ENCODE data around the gene HELZ2. TPM values are rescaled to one million over a fixed set of nuclear protein-coding genes. Genes with fewer than 3 reads are reported as not detected.

The HELZ2 gene
- total and polyA plus RNA-seq, 10 of the 15 experiments (the other 5 are each of a cell fraction or from before 2014, with no cell fraction given) = 0.05 to 33.3 (median 6.2) TPM

- Histone ChIP-seq H4K20me1 (ENCODE audit: control insufficient read depth, insufficient read depth) (no peaks in the 10 kb centered on the region), H3K9ac (ENCODE audit: control insufficient read depth, insufficient read depth, low read length) (no peak overlapping the region), H3K36me3 (ENCODE audit: control insufficient read depth in 2 of 2, insufficient read depth in 2 of 2, low read length in 1 of 2) (no peaks in the 10 kb centered on the region), H3K27ac (ENCODE audit: control insufficient read depth, insufficient read depth) (no peak overlapping the region), H3K79me2 (ENCODE audit: control insufficient read depth, insufficient read depth, low read length) (no peaks in the 10 kb centered on the region), H3K4me2 (ENCODE audit: control insufficient read depth, insufficient read depth) (no peak overlapping the region), H2AFZ (ENCODE audit: control insufficient read depth, low read depth, low read length) (no peak overlapping the region), H3K4me1 (ENCODE audit: control insufficient read depth, insufficient read depth, low read length) (peaks cover 12% of the 10 kb centered on the region; the same call in 1 of the 2 replicates), H3K4me3 (no peak overlapping the region), H3K9me3 (replicated peaks; ENCODE audit: control insufficient read depth, insufficient read depth, low read length) (no peaks in the 10 kb centered on the region), H3K27me3 (replicated peaks in 1 of 2; ENCODE audit: control insufficient read depth in 2 of 2, insufficient read depth in 2 of 2, low read length in 1 of 2) (no peaks in the 10 kb centered on the region; a peak in 1 of 4 replicates)
- WGBS (ENCODE audit: insufficient coverage, insufficient replicate concordance, low lambda C conversion rate, missing lambda C conversion rate) = 61% methylated on average over 20 of the region's 20 CpGs
- SMC1A ChIA-PET (ENCODE audit: uncharacterized antibody, unreplicated experiment) = no interaction called here
- FAIRE-seq (no peak), DNase-seq (ENCODE audit: low read depth, low spot score) (no peak), ATAC-seq (no peak)
- intact Hi-C loops (cut with micrococcal nuclease; ENCODE audit: unreplicated experiment) = no loop called here
- BruUV-seq (replicated peaks) = no TSS peak
- in situ Hi-C loops (cut with MboI) = no loop called here
- RAD21 ChIA-PET (ENCODE audit: unreplicated experiment) = interaction anchor here (0.9 kb wide), 1 partner anchor 27 kb away, joined by 3 read pairs; no protein-coding TSS in a partner anchor
- POLR2A ChIA-PET = no interaction called here
- CTCF ChIA-PET = no interaction called here
- TF ChIP-seq MEF2A (IDR thresholded peaks at IDR 0.05; ENCODE audit: insufficient read depth, low read depth, low read length) = no peak
- TF ChIP-seq ZNF217 (IDR thresholded peaks at IDR 0.05) = no peak
- TF ChIP-seq ZBTB11 (CRISPR knock-in tag; IDR thresholded peaks at IDR 0.05) = no peak
- TF ChIP-seq ZNF622 (IDR thresholded peaks at IDR 0.05) = no peak
- no peak for TF ChIP-seq KAT2A (conservative IDR thresholded peaks at IDR 0.05; ENCODE audit: control insufficient read depth, low read depth, low read length)
- TF ChIP-seq, protein P1, sequence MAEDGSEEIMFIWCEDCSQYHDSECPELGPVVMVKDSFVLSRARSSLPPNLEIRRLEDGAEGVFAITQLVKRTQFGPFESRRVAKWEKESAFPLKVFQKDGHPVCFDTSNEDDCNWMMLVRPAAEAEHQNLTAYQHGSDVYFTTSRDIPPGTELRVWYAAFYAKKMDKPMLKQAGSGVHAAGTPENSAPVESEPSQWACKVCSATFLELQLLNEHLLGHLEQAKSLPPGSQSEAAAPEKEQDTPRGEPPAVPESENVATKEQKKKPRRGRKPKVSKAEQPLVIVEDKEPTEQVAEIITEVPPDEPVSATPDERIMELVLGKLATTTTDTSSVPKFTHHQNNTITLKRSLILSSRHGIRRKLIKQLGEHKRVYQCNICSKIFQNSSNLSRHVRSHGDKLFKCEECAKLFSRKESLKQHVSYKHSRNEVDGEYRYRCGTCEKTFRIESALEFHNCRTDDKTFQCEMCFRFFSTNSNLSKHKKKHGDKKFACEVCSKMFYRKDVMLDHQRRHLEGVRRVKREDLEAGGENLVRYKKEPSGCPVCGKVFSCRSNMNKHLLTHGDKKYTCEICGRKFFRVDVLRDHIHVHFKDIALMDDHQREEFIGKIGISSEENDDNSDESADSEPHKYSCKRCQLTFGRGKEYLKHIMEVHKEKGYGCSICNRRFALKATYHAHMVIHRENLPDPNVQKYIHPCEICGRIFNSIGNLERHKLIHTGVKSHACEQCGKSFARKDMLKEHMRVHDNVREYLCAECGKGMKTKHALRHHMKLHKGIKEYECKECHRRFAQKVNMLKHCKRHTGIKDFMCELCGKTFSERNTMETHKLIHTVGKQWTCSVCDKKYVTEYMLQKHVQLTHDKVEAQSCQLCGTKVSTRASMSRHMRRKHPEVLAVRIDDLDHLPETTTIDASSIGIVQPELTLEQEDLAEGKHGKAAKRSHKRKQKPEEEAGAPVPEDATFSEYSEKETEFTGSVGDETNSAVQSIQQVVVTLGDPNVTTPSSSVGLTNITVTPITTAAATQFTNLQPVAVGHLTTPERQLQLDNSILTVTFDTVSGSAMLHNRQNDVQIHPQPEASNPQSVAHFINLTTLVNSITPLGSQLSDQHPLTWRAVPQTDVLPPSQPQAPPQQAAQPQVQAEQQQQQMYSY (CRISPR knock-in tag; IDR thresholded peaks at IDR 0.05) = no peak
- no peak for TF ChIP-seq CBX3 (IDR thresholded peaks at IDR 0.05; ENCODE audit: borderline replicate concordance, low read depth)
- no peak for TF ChIP-seq KLF5 (IDR thresholded peaks at IDR 0.05; ENCODE audit: partially characterized antibody)
- TF ChIP-seq, protein P2, sequence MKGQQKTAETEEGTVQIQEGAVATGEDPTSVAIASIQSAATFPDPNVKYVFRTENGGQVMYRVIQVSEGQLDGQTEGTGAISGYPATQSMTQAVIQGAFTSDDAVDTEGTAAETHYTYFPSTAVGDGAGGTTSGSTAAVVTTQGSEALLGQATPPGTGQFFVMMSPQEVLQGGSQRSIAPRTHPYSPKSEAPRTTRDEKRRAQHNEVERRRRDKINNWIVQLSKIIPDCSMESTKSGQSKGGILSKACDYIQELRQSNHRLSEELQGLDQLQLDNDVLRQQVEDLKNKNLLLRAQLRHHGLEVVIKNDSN (IDR thresholded peaks at IDR 0.05; ENCODE audit: borderline replicate concordance, extremely low read length, insufficient read depth, low read depth, low read length) = no peak
- TF ChIP-seq, protein P3, sequence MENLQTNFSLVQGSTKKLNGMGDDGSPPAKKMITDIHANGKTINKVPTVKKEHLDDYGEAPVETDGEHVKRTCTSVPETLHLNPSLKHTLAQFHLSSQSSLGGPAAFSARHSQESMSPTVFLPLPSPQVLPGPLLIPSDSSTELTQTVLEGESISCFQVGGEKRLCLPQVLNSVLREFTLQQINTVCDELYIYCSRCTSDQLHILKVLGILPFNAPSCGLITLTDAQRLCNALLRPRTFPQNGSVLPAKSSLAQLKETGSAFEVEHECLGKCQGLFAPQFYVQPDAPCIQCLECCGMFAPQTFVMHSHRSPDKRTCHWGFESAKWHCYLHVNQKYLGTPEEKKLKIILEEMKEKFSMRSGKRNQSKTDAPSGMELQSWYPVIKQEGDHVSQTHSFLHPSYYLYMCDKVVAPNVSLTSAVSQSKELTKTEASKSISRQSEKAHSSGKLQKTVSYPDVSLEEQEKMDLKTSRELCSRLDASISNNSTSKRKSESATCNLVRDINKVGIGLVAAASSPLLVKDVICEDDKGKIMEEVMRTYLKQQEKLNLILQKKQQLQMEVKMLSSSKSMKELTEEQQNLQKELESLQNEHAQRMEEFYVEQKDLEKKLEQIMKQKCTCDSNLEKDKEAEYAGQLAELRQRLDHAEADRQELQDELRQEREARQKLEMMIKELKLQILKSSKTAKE (IDR thresholded peaks at IDR 0.05; ENCODE audit: low read depth, poor library complexity, severe bottlenecking) = no peak
- no peak for TF ChIP-seq CREM (IDR thresholded peaks at IDR 0.05; ENCODE audit: low read depth)
- TF ChIP-seq GABPA (IDR thresholded peaks at IDR 0.05; ENCODE audit: low read depth) = no peak
- TF ChIP-seq RCOR1 (conservative IDR thresholded peaks at IDR 0.05; ENCODE audit: low read depth, low read length) = no peak
Measured at GRCh38 chr20:63546256-63546955, 27.6 kb downstream of the HELZ2 start.

Data from GM12878 (cell line).